OCI-LY7 (cell line): Measurements from ENCODE around the gene OR5B21.

Experiments used
- CTCF ChIP-seq: fragments of 200-600 bp; sonication (generic); conservative IDR thresholded peaks from 2 replicates; pipeline ENCODE4 v1.5.1; 2014; ENCODE audit warnings: mild to moderate bottlenecking, antibody characterized with exemption, low read length, moderate library complexity, mixed read lengths
- EZH2phosphoT487 ChIP-seq: fragments of 200-600 bp; sonication (generic); IDR thresholded peaks from 2 replicates; pipeline ENCODE4 v1.6.1; 2018; ENCODE audit warnings: low read depth, borderline replicate concordance, mild to moderate bottlenecking, mixed run types, antibody characterized with exemption, low read length, moderate library complexity, mixed read lengths

DNA sequence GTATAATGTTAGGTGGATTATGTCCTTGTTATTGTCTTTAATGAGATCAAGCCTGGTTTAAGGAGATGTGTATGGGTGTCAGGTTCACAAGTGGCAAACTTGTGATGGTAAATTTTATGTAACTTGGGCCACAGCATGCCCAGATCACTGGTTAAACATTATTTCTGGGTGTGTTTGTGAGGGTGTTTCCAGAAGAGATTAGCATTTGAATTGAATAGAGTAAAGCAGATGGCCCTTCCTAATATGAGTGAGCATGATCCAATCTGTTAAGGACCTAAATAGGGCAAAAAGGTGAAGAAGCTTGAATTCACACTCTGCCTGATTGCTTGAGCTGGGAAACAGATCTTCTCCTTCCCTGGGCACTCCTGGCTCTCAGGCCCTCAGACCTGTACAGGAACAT, 20.7 kb downstream of the OR5B21 start:
- TF ChIP-seq CTCF = no peak
- no peak for TF ChIP-seq EZH2phosphoT487
